ENCODE results near the gene RABAC1. TPM values are rescaled to one million over a fixed set of nuclear protein-coding genes. Genes with fewer than 3 reads are reported as not detected.
A peak's percentile ranks its signal among the peaks of the same experiment; 100 is the strongest.

Gene RABAC1
- polyA plus RNA-seq, 3 donors from 2014 or later, result 263 to 375 (median 373) TPM

DNA sequence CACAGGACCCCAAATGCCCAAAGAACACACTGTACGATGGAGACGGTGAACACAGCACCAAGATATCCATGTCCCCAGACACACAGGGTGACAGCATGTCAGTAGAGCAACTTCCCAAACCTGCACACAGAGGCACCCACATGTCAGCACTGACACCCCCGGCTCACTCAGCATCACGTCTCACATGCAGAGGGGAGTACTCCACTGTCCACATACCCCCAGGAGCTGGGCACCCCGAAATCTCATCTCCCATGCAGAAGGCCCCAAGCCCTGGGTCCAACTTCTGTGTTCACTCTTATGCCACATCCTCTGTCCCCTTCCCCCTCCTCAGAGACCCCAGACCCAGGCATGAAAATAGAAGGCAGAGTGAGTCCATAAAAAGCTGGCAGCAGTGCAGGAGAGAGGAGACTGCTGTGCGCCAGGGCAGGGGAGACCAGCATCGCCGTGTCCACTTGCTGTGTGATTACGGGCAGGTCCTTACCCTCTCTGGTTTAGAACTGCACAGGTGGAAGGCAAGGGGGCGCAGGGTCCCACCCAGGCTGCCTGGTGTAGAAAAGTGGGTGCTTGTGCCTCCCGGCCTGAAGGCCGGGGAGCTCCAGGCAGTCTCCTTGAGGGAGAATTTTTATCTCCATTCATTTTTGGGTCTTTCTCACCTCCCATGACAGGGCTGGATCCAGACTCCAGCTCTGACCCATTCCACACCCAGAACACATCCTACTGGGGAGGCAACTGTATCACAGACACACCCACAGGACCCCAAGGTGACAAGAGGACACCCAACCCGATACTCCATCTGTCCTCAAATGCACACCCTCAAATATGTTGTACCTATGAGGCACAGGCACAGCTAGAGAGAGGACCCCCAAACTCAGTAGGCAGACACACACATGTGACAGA is 47.9 kb downstream of the RABAC1 start:
- no peak for DNase-seq
- H3K4me1 Mint-ChIP-seq, result peaks cover 43 to 44% of the 10 kb centered on the region in 2 donors

DNA sequence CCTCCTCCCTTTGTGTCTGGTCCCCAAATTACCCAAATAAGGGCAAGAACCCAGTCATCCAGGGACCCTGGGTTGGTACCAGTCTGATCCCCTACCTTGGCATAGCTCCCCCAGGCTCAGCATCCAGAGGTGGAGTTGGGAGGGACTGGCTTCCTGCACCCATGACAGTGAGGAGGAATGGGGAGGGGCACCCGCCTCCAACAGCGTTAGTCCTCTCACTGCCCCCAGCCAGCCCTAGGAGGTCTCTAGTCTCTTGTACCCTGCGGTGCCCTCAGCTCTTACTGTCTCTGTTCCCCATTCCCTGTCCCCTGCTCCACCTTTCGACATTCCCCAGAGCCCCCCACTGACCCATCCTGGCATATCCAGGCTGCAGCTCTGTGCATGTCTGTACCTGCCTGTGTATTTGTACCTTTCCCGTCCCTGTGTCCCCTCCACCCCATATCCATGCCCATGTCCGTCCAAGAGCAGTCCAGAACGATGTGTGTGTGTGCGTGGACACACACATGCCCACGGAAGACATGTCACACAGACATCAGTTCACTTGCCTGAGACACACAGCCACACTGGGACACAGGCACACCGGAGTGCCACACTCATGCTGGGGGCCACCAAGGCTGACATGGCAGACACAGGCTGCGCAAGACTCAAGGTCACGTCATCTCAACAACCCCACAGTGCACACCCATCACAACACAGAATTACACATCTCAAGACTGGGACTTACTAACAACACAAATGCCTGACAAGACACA is 48.7 kb downstream of the RABAC1 start:
- Mint-ChIP-seq H3K36me3 (peaks cover 8 to 15% (median 9%) of the 10 kb centered on the region in 3 donors), H3K27me3 (ENCODE audit: low read depth in 3 of 3) (peaks cover 12 to 28% (median 26%) of the 10 kb centered on the region in 3 donors)

More for the DNA sequence above, 47.9 kb downstream of the RABAC1 start:
- Mint-ChIP-seq H3K4me3 (peak overlapping the region; percentile 3 to 55 (median 22)), H3K27ac (peak overlapping the region; percentile 35 to 77 (median 66)), H3K36me3 (peaks cover 4 to 8% (median 4%) of the 10 kb centered on the region in 3 donors), H3K27me3 (ENCODE audit: low read depth in 3 of 3) (peaks cover 11 to 28% (median 25%) of the 10 kb centered on the region in 3 donors), H3K9me3 (no peaks in the 10 kb centered on the region)

DNA sequence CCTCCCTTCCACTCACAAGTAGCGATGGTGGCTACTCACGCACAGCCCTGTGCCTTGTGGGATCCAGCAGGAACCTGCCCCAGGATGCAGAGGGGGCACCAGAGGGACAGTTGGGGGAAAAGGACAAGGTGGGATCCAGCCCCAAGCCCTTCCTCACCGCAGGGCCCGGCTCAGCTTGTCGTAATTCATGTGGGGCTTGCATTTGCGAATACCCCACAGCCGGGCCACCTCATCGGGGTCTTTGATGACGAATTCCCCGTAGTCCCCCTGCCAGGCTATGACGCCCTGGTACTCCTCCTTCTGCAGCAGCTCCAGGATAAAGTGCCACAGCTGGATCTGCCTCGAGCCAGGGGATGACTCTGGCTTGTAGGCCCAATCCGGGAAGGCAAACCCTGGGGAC is 49.4 kb downstream of the RABAC1 start:
- no peaks in the 10 kb centered on the region for H3K9me3 Mint-ChIP-seq
- H3K27me3 Mint-ChIP-seq (ENCODE audit: low read depth in 3 of 3), result peaks cover 13 to 28% (median 25%) of the 10 kb centered on the region in 3 donors
- DNase-seq, result no peak
- H3K4me1 Mint-ChIP-seq, result peaks cover 50 to 53% of the 10 kb centered on the region in 2 donors
- H3K36me3 Mint-ChIP-seq, result peaks cover 9 to 19% (median 12%) of the 10 kb centered on the region in 3 donors
- peak overlapping the region in 2 of 6 donors; percentile 36 to 71 for H3K27ac Mint-ChIP-seq
- no peak overlapping the region for H3K4me3 Mint-ChIP-seq

More for the DNA sequence above, 48.7 kb downstream of the RABAC1 start:
- H3K27ac Mint-ChIP-seq, result peak overlapping the region; percentile 19 to 77 (median 59)
- H3K9me3 Mint-ChIP-seq, result no peaks in the 10 kb centered on the region
- H3K4me1 Mint-ChIP-seq, result peaks cover 48 to 49% of the 10 kb centered on the region in 2 donors
- H3K4me3 Mint-ChIP-seq, result peak overlapping the region in 1 of 5 donors; percentile 0
- no peak for DNase-seq

DNA sequence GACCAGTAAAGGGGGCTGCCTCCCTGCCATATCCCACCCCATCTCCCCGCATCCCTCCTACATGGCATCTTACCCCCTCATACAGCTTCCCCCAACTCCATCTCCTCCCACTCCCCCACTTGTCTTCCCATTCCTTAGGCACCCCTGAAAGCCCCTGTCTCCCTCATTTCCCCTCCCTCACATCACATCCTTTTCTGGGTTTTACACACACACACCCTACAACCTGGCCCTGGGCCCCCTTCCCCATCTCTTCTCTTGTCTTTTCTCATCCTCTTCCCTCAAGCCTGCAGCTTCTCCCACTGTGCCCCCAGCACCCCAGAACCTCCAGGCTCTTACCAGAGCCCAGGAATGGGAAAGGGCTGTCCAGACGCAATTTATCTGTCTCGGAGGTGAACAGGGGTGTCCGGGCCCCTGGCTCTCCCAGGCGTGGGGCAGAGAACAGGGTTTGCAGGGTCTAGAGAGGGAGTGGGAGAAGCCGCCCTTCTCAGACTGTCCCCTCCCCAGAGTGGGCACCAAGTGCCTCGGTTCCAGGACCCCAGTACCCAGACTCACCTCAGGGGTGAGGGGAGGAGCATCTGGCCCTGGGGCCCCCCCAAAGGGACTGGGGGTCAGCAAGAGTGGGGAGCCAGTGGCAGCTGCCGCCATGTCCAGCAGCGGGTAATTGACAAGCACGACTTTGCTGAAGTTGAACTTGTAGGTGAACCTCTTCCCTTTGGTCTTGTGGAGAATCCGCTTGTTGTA is 50.2 kb downstream of the RABAC1 start:
- Mint-ChIP-seq H3K4me3 (no peak overlapping the region), H3K4me1 (peaks cover 48 to 51% of the 10 kb centered on the region in 2 donors), H3K27ac (peak overlapping the region in 4 of 6 donors; percentile 12 to 71 (median 42)), H3K9me3 (no peaks in the 10 kb centered on the region), H3K27me3 (ENCODE audit: low read depth in 3 of 3) (peaks cover 13 to 27% (median 21%) of the 10 kb centered on the region in 3 donors), H3K36me3 (peaks cover 12 to 25% (median 15%) of the 10 kb centered on the region in 3 donors)
- no peak for DNase-seq

DNA sequence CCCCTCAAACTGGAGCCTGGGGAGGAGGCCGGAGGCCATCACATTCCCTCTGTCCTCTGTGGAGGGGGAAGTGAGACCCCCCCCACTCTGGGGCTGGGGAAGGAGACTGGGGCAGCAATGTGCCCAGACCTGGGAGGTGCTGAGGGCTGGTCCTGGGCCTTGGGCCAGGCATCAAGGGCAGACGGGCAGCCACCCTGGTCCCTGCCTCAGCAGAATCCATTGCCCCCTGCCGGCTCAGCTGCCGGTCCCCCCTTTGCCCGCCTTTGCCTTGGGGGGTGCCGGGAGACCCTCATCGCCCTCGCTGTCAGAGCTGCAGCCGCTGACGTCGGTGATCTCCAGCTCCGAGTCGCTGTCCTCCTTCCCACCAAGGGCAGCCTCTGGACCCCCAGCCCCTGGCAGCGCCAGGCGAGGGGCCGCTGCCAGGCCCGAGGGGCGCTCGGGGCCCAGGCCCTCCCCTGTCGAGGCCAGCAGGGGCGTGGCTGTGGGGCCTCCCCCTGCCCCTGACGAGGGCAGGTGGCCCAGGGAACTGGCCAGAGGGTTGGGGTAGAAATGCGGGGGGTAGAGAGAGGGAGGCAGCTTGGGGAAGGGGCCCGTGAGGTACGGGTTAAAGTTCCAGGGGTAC is 51.0 kb downstream of the RABAC1 start:
- no peak overlapping the region for H3K4me3 Mint-ChIP-seq
- no peak for DNase-seq
- H3K4me1 Mint-ChIP-seq, result peaks cover 43 to 48% of the 10 kb centered on the region in 2 donors
- H3K27me3 Mint-ChIP-seq (ENCODE audit: low read depth in 3 of 3), result peaks cover 13 to 27% (median 18%) of the 10 kb centered on the region in 3 donors
- H3K36me3 Mint-ChIP-seq, result peaks cover 16 to 30% (median 19%) of the 10 kb centered on the region in 3 donors
- H3K9me3 Mint-ChIP-seq, result no peaks in the 10 kb centered on the region
- H3K27ac Mint-ChIP-seq, result no peak overlapping the region

DNA sequence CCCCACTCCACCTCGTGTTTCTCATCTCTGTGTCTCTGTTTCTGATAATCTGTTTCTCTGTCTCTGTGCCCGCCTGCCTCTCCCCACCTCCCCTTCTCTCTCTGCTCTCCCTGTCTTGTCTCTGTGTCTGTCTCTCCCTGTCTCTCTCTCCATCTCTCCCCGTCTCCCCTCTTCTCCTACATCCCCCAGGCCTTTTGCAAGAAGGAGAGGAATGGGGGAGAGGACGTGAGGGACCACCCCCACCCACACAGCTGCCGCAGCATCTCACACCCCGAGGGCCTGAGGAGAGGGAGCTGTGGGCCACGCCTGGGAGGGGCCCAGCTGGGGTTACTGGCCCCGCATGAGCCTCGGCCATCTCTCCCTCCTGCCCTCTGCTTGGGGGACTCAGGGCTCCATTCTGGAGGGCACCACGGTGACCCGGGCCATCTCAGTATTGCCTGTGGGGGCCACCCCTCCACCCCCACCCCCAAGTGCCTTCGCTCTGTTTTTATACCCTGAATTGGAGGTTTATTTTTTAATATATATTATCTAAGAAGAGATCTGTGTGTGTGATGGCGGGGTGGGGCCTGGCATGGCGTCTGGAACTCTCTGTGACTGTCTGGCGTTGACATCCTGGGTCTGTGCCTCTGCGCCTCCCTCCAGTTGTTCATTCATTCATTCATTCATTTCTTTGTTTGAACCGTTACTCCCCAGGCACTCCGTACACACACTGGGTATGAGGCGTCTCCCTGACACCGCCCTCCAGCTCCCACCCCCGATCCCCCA is 52.0 kb downstream of the RABAC1 start:
- peaks cover 39 to 42% of the 10 kb centered on the region in 2 donors for H3K4me1 Mint-ChIP-seq
- peaks cover 16 to 35% (median 19%) of the 10 kb centered on the region in 3 donors for H3K36me3 Mint-ChIP-seq

More for the DNA sequence above, 52.0 kb downstream of the RABAC1 start:
- Mint-ChIP-seq H3K27me3 (ENCODE audit: low read depth in 3 of 3) (peaks cover 9 to 20% (median 9%) of the 10 kb centered on the region in 3 donors), H3K27ac (peak overlapping the region in 4 of 6 donors; percentile 13 to 79 (median 48)), H3K9me3 (no peaks in the 10 kb centered on the region), H3K4me3 (no peak overlapping the region)
- DNase-seq, result no peak

Other genes with a start within 250 kb of the RABAC1 start
- gene CEACAM6, start 203.8 kb downstream of the RABAC1 start, polyA plus RNA-seq, result not detected
- gene CEACAM3, start 162.7 kb downstream of the RABAC1 start, polyA plus RNA-seq, result not detected
- gene LYPD4, start 114.6 kb downstream of the RABAC1 start, polyA plus RNA-seq, result not detected
- not detected for gene DMRTC2, start 114.3 kb downstream of the RABAC1 start, polyA plus RNA-seq
- gene RPS19, start 99.1 kb downstream of the RABAC1 start, polyA plus RNA-seq, result 1,000 to 10,000 TPM; 2,260 to 5,043 (median 3,564) TPM
- gene CD79A, start 82.0 kb downstream of the RABAC1 start, polyA plus RNA-seq, result 1 to 10 TPM; 4.1 to 8.3 (median 5.1) TPM
- gene ARHGEF1, start 76.1 kb downstream of the RABAC1 start, polyA plus RNA-seq, result 100 to 1,000 TPM; 129 to 394 (median 156) TPM
- gene ERFL, start 30.9 kb downstream of the RABAC1 start, polyA plus RNA-seq, result under 1 TPM in 1 of 3 donors, not detected in 2; 0.11 TPM
- 1 to 10 TPM in 2 of 3 donors, under 1 TPM in 1; 0.29 to 5.9 (median 1.8) TPM for gene ATP1A3, start 34.9 kb upstream of the RABAC1 start, polyA plus RNA-seq
- not detected for gene GRIK5, start 110.9 kb upstream of the RABAC1 start, polyA plus RNA-seq
- gene ZNF574, start 116.8 kb upstream of the RABAC1 start, polyA plus RNA-seq, result 10 to 100 TPM; 12.4 to 29.6 (median 20.3) TPM
- gene POU2F2, start 173.1 kb upstream of the RABAC1 start, polyA plus RNA-seq, result 10 to 100 TPM in 1 of 3 donors, 1 to 10 TPM in 2; 2.0 to 10.3 (median 2.1) TPM

Measured in immature natural killer cell (primary cell).